Esophagus squamous epithelium (tissue), 5 donors: ENCODE results near the gene HIRA. TPM values are rescaled to one million over a fixed set of nuclear protein-coding genes. Genes with fewer than 3 reads are reported as not detected.
"Not testable (repeated sequence)": the region's sequence is repeated elsewhere in the genome, so short reads cannot be mapped to it uniquely, and the experiment has no call there.

Source experiments
- DNase-seq: peaks from one replicate; lab custom pipeline; 2025; lab: John Stamatoyannopoulos, UW
- H3K27ac ChIP-seq, 4 donors: fragments of 200-600 bp; sonication (generic); one replicate each; pipeline ENCODE4 v1.5.1; 2016 to 2019; ENCODE audit warnings: mild to moderate bottlenecking in 1 of 4
- H3K27me3 ChIP-seq, 4 donors: fragments of 200-600 bp; sonication (generic); 1 replicate in 3 of 4; 2 replicates in 1 of 4; pipeline versions ENCODE4 v1.5.1 to v1.6.0; 2017 to 2021; ENCODE audit warnings: antibody characterized with exemption in 1 of 4
- H3K36me3 ChIP-seq, 3 donors: fragments of 200-600 bp; sonication (generic); one replicate each; pipeline ENCODE4 v1.5.1; 2016 to 2019
- H3K4me1 ChIP-seq, 3 donors: fragments of 200-600 bp; sonication (generic); one replicate each; pipeline ENCODE4 v1.5.1; 2017 to 2019
- H3K4me3 ChIP-seq, 4 donors: fragments of 200-600 bp; sonication (generic); 1 replicate in 3 of 4; 2 replicates in 1 of 4; pipeline ENCODE4 v1.5.1; 2016 to 2019; ENCODE audit warnings: mild to moderate bottlenecking in 2 of 4, moderate library complexity in 1 of 4
- H3K9me3 ChIP-seq, 3 donors: fragments of 200-600 bp; sonication (generic); one replicate each; pipeline ENCODE4 v1.5.1; 2016 to 2019
- POLR2A ChIP-seq, 4 donors: fragments of 450-650 bp; IDR thresholded peaks; one replicate each; pipeline ENCODE4 v1.6.1; 2017; ENCODE audit warnings: antibody characterized with exemption in 4 of 4, mild to moderate bottlenecking in 4 of 4, moderate library complexity in 3 of 4
- WGBS, 2 donors: methylation state at CpG; one replicate each; pipeline ENCODE4 v1.1.5; 2018; 5-methylcytosine and 5-hydroxymethylcytosine counted together
- intact Hi-C: fragments of 100-400 bp; cut with DNase I; formaldehyde crosslinking; loops from one replicate; pipeline ENCODE4 v1.15.0; 2022
- total RNA-seq, 4 donors: library from RNA; depleted of rRNA; stranded (reverse); fragments of >200 nt; gene quantifications; one replicate each; pipeline ENCODE4 v1.1.0, GENCODE V29; 2016
- TF ChIP-seq, protein P1 (sequence below), 6 experiments: fragments of 450-650 bp in 4 of 6; fragments of 200-600 bp in 2 of 6; sonication (generic) in 2 of 6; IDR thresholded peaks; one replicate each; pipeline ENCODE4 v1.5.1; 2016 to 2019; ENCODE audit warnings: antibody characterized with exemption in 6 of 6, mild to moderate bottlenecking in 4 of 6, moderate library complexity in 4 of 6
- donor health status: DM: yes; HTN: yes; CAD: no.

Gene HIRA
- total RNA-seq, 4 donors from 2014 or later: 11.2 to 19.8 (median 14.4) TPM

DNA sequence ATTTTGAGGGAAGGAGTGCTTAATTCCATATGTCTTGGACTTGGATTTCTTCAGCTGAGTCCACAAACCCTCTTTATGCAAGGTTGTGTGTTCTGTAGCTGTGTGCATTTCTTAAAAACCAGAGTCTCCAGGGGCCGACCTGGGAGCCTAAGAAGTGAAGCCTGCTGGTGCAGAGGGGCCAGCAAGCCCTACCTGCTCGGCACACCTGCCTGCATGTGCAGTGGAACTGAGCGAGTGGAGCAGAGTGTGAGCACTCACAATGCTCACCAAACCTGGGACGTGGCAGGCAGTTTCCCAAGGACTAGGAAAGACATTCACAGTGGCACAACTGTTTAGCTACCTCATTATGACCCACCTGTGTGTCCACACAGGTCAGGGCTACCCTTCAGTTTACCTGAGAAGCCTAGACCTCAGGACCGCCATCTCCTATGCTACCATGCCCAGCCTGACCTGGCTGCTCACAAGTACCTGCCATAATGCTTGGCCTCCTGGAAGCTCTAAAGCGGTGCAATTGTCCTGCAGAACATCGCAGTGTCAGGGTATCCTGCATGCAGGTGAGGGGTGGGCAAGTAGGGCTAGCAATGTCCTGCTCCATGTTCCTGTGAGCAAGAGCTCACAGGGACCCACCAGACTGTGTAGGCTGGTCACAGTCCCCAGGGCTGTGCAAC, 12.1 kb upstream of the HIRA start:
- intact Hi-C loops: no loop called here
- Histone ChIP-seq H3K27ac (no peak overlapping the region), H3K27me3 (no peaks in the 10 kb centered on the region), H3K36me3 (peaks cover 0 to 49% (median 4%) of the 10 kb centered on the region in 3 donors), H3K4me1 (peaks cover 20 to 33% (median 22%) of the 10 kb centered on the region in 3 donors), H3K9me3 (no peaks in the 10 kb centered on the region), H3K4me3 (no peak overlapping the region)
- DNase-seq: no peak
- 100% methylated on average over 1 to 2 of the region's 7 CpGs for WGBS, 2 donors
- TF ChIP-seq, protein P1, sequence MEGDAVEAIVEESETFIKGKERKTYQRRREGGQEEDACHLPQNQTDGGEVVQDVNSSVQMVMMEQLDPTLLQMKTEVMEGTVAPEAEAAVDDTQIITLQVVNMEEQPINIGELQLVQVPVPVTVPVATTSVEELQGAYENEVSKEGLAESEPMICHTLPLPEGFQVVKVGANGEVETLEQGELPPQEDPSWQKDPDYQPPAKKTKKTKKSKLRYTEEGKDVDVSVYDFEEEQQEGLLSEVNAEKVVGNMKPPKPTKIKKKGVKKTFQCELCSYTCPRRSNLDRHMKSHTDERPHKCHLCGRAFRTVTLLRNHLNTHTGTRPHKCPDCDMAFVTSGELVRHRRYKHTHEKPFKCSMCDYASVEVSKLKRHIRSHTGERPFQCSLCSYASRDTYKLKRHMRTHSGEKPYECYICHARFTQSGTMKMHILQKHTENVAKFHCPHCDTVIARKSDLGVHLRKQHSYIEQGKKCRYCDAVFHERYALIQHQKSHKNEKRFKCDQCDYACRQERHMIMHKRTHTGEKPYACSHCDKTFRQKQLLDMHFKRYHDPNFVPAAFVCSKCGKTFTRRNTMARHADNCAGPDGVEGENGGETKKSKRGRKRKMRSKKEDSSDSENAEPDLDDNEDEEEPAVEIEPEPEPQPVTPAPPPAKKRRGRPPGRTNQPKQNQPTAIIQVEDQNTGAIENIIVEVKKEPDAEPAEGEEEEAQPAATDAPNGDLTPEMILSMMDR (IDR thresholded peaks at IDR 0.05): no peak
- no peak for TF ChIP-seq POLR2A (IDR thresholded peaks at IDR 0.05)

DNA sequence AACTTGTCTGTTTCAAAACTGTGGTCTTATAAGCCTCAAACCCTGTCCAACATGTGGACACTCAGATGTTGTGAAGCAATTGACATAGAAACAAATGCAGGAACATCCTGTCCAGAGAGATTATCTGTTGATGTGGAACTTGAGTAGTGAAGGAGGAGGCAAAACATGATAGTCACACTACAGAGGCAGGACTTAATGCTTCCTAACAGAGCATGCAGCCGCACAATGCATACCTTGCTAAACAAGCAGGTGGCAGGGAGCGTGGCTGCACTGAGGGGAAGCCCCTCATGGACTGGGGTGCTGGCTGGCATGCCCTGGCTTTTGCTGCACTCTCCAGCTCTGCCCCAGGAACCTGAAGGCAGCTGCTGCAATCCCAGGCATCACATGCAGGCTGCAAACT, 10.6 kb upstream of the HIRA start:
- Histone ChIP-seq H3K4me1 (peaks cover 13 to 31% (median 17%) of the 10 kb centered on the region in 3 donors), H3K27me3 (no peaks in the 10 kb centered on the region), H3K9me3 (no peaks in the 10 kb centered on the region), H3K36me3 (peaks cover 0 to 64% (median 4%) of the 10 kb centered on the region in 3 donors), H3K27ac (no peak overlapping the region), H3K4me3 (no peak overlapping the region)
- intact Hi-C loops: no loop called here
- 61 to 81% methylated on average over 2 of the region's 2 CpGs for WGBS, 2 donors
- no peak for DNase-seq
- no peak for TF ChIP-seq POLR2A (IDR thresholded peaks at IDR 0.05)

DNA sequence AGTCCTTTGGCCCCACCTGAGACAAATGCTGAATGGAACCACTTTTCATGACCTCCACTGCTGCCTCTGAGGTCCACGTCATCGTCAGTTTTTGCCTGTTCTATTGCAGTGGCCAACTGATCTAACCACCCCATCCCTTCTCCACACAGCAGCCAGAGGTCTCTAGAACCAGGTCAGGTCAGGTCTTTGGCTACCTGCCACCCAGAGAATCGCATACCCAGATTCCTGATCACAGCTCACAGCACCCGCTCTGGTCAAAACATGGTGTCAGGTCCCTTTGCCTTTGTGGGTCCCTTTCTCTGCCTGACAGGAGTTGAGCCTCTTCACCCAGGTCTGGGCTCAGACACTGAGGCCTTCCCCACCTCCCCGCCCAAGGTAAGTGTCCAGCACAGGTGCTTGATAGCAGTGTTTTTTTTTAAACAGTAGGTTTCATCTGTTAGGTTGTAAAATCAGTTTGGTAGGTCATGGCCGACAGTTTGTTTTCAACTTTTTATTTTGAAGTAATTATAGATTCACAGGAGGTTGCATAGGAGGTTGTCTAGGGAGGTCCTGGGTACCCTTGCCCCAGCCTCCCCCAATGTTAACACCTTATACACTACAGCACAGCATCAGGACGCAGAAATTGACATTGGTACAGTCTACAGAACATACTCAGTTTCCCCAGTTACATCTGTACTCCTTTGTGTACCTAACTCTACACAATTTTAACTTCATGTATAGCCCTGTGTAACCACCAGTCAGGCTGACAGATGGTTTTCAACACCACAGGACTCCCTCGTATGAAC, 9.1 kb upstream of the HIRA start:
- TF ChIP-seq POLR2A (IDR thresholded peaks at IDR 0.05): no peak
- TF ChIP-seq, protein P1 (IDR thresholded peaks at IDR 0.05): no peak
- peaks cover 4 to 79% (median 4%) of the 10 kb centered on the region in 3 donors for H3K36me3 ChIP-seq
- peaks cover under 1 to 17% (median 6%) of the 10 kb centered on the region in 3 donors for H3K4me1 ChIP-seq
- no peaks in the 10 kb centered on the region for H3K9me3 ChIP-seq
- no peak overlapping the region for H3K4me3 ChIP-seq
- H3K27me3 ChIP-seq: no peaks in the 10 kb centered on the region
- no peak for DNase-seq
- 89 to 95% methylated on average over 6 to 8 of the region's 8 CpGs for WGBS, 2 donors
- H3K27ac ChIP-seq: no peak overlapping the region
- intact Hi-C loops: no loop called here

DNA sequence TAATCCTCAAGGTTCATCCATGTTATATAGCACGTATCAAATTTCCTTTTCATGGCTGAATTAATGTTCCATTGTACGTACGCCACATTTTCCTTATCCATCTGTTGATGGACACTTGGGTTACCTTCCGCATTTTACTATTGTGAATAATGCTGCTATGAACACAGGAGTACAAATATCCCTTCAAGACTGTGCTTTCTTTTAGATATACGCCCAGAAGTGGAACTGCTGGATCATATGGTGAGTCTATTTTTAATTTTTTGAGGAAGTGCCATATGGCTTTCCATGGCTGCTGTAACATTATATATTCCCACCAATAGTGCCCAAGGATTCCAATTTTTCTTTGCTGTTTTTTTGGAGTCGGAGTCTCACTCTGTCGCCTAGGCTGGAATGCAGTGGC, 6.8 kb upstream of the HIRA start:
- 60 to 74% methylated on average over 7 of the region's 7 CpGs for WGBS, 2 donors
- Histone ChIP-seq H3K4me1 (peaks cover 0 to 23% (median 6%) of the 10 kb centered on the region in 3 donors), H3K9me3 (no peaks in the 10 kb centered on the region), H3K27me3 (no peaks in the 10 kb centered on the region), H3K36me3 (peaks cover 0 to 82% (median 4%) of the 10 kb centered on the region in 3 donors), H3K4me3 (no peak overlapping the region), H3K27ac (peak overlapping the region in 2 of 4 donors; percentile 17 to 25)
- intact Hi-C loops: no loop called here
- no peak for DNase-seq
- TF ChIP-seq POLR2A (IDR thresholded peaks at IDR 0.05): no peak
- TF ChIP-seq, protein P1 (IDR thresholded peaks at IDR 0.05): no peak

DNA sequence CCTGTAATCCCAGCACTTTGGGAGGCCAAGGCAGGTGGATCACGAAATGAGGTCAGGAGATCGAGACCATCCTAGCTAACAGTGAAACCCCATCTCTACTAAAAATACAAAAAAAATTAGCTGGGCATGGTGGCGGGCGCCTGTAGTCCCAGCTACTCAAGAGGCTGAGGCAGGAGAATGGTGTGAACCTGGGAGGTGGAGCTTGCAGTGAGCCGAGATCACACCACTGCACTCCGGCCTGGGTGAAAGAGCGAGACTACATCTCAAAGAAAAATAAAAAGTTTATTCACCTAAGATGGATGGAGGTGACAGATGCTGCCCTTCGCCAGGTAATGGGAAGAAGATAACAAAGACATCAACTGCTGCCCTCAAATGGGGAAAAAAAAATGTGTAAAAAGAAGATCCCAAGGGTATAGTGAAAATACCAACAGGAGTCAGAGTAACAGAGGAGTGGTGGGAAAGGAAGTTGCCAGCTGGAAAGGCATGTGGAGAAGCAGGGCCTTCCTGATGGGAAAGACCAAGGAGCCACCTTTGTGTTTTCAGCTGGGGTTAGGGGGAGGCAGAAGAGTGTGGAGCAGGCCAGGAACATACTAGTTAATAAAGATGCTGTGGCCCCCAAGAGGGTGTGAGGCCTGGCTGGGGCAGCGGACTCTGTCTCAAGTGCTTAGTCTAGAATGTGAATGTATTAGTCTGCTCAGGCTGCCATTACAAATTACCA, 5.1 kb upstream of the HIRA start:
- intact Hi-C loops, H3K27ac ChIP-seq, DNase-seq, H3K27me3 ChIP-seq, H3K4me3 ChIP-seq, H3K9me3 ChIP-seq: not testable (repeated sequence)
- 88 to 89% methylated on average over 8 to 9 of the region's 9 CpGs for WGBS, 2 donors
- peaks cover 0 to 65% (median 4%) of the 10 kb centered on the region in 3 donors for H3K36me3 ChIP-seq
- H3K4me1 ChIP-seq: peaks cover 0 to 30% (median 9%) of the 10 kb centered on the region in 3 donors
